Keratinocyte (primary cell): ENCODE data around the gene DENND4C. TPM values are rescaled to one million over a fixed set of nuclear protein-coding genes. Genes with fewer than 3 reads are reported as not detected.
"Not testable (repeated sequence)": the region's sequence is repeated elsewhere in the genome, so short reads cannot be mapped to it uniquely, and the experiment has no call there.

Experiments
- DNase-seq: peaks from one replicate; pipeline ENCODE4 v3.0.0-alpha.2; 2011; ENCODE audit warnings: low read depth, missing footprints, low spot score
- FAIRE-seq: peaks from 2 replicates; lab custom pipeline; 2011; peaks lifted over from hg19 to GRCh38; lab: Jason Lieb, UNC
- H2AFZ ChIP-seq: 2 replicates; pipeline ENCODE4 v1.6.0; 2012; ENCODE audit warnings: low read length, control low read depth, inconsistent platforms; ENCODE audit not compliant: control insufficient read depth
- H3K27ac ChIP-seq: 2 replicates; pipeline ENCODE4 v1.5.1; 2011; ENCODE audit warnings: low read length; ENCODE audit not compliant: control insufficient read depth, insufficient read depth
- H3K27me3 ChIP-seq: 3 replicates; pipeline ENCODE4 v1.6.0; 2011; ENCODE audit warnings: low read length; ENCODE audit not compliant: control insufficient read depth, insufficient read depth; ENCODE audit errors: extremely low read depth
- H3K36me3 ChIP-seq, 2 experiments: 2 replicates in 1 of 2; 3 replicates in 1 of 2; pipeline ENCODE4 v1.5.1; 2011; ENCODE audit warnings: low read length in 2 of 2, mild to moderate bottlenecking in 1 of 2; ENCODE audit not compliant: control insufficient read depth in 2 of 2, insufficient read depth in 2 of 2; ENCODE audit errors: extremely low read depth in 1 of 2
- H3K4me1 ChIP-seq: 3 replicates; pipeline ENCODE4 v1.5.1; 2011; ENCODE audit warnings: low read length; ENCODE audit not compliant: control insufficient read depth, insufficient read depth; ENCODE audit errors: extremely low read depth
- H3K4me2 ChIP-seq: 3 replicates; pipeline ENCODE4 v1.6.0; 2011; ENCODE audit warnings: low read depth, low read length; ENCODE audit not compliant: control insufficient read depth, insufficient read depth; ENCODE audit errors: extremely low read depth
- H3K4me3 ChIP-seq, 3 experiments: fragments of 200-600 bp in 1 of 3; sonication (generic) in 1 of 3; 2 replicates in 2 of 3; 3 replicates in 1 of 3; pipeline ENCODE4 v1.5.1; 2011 to 2016; ENCODE audit warnings: low read length in 3 of 3, mild to moderate bottlenecking in 3 of 3, control low read depth in 2 of 3, inconsistent platforms in 1 of 3, low read depth in 1 of 3, mixed read lengths in 1 of 3, mixed run types in 1 of 3, moderate library complexity in 1 of 3; ENCODE audit not compliant: control insufficient read depth in 2 of 3, insufficient read depth in 2 of 3; ENCODE audit errors: extremely low read depth in 1 of 3
- H3K79me2 ChIP-seq: 2 replicates; pipeline ENCODE4 v1.6.0; 2012; ENCODE audit warnings: low read length; ENCODE audit not compliant: control insufficient read depth, insufficient read depth
- H3K9ac ChIP-seq: 3 replicates; pipeline ENCODE4 v1.6.0; 2011; ENCODE audit warnings: low read length; ENCODE audit not compliant: control insufficient read depth, insufficient read depth; ENCODE audit errors: extremely low read depth
- H3K9me1 ChIP-seq: 3 replicates; pipeline ENCODE4 v1.6.0; 2011; ENCODE audit warnings: low read length; ENCODE audit not compliant: control insufficient read depth, insufficient read depth; ENCODE audit errors: extremely low read depth
- H3K9me3 ChIP-seq: 2 replicates; pipeline ENCODE4 v1.5.1; 2012; ENCODE audit warnings: low read depth, low read length; ENCODE audit not compliant: control insufficient read depth
- H4K20me1 ChIP-seq: 3 replicates; pipeline ENCODE4 v1.6.0; 2011; ENCODE audit warnings: low read length; ENCODE audit not compliant: control insufficient read depth, insufficient read depth; ENCODE audit errors: extremely low read depth
- CTCF ChIP-seq, 3 experiments: IDR thresholded peaks in 1 of 3; conservative IDR thresholded peaks in 1 of 3; optimal IDR thresholded peaks in 1 of 3; 2 replicates in 2 of 3; 3 replicates in 1 of 3; pipeline versions ENCODE3 to v1.5.1; 2011; ENCODE audit warnings: low read length in 3 of 3, mild to moderate bottlenecking in 3 of 3, moderate library complexity in 2 of 3, control low read depth in 1 of 3, inconsistent platforms in 1 of 3; ENCODE audit not compliant: insufficient read depth in 2 of 3; ENCODE audit errors: extremely low read depth in 1 of 3
- EZH2 ChIP-seq: IDR thresholded peaks from one replicate; pipeline ENCODE4 v1.6.1; 2012; ENCODE audit warnings: inconsistent platforms, mild to moderate bottlenecking, low read length, moderate library complexity
- dilution Hi-C: fragments of 300-500 bp; cut with MboI; formaldehyde crosslinking; loops from one replicate; pipeline ENCODE4 v1.7.0; 2020; ENCODE audit warnings: low sequenced_read_pairs; ENCODE audit not compliant: extremely low pct_ligation_motif_present
- polyA plus RNA-seq, 5 experiments: library from polyadenylated mRNA; depleted of rRNA in 3 of 5; stranded (reverse) in 3 of 5; stranded (forward) in 1 of 5; unstranded in 1 of 5; fragments of >200 nt; gene quantifications; 1 replicate in 1 of 5; 2 replicates in 3 of 5; 3 replicates in 1 of 5; pipeline versions ENCODE4 v1.2.1 to v1.2.3, GENCODE V29; 2011 to 2012; ENCODE audit warnings: missing spikeins in 2 of 5, low read depth in 1 of 5, low replicate concordance in 1 of 5

The DENND4C gene
- polyA plus RNA-seq, 1 donor (not counting 4 experiments of a cell fraction or from before 2014, with no cell fraction given) = 25.6 TPM

GRCh38 chr9:19193029-19193324, 37.5 kb upstream of the DENND4C start:
- no peak overlapping the region for H3K27ac ChIP-seq
- H4K20me1 ChIP-seq = no peaks in the 10 kb centered on the region
- no peaks in the 10 kb centered on the region for H3K27me3 ChIP-seq
- no peaks in the 10 kb centered on the region for H3K4me1 ChIP-seq
- FAIRE-seq (no peak), DNase-seq (no peak)
- no peak overlapping the region for H3K4me3 ChIP-seq
- H3K36me3 ChIP-seq = no peaks in the 10 kb centered on the region
- no peaks in the 10 kb centered on the region for H3K9me1 ChIP-seq
- no peak overlapping the region for H3K4me2 ChIP-seq
- H3K9me3 ChIP-seq = no peaks in the 10 kb centered on the region
- dilution Hi-C loops = no loop called here
- no peak for TF ChIP-seq CTCF (optimal IDR thresholded peaks at IDR 0.05 in 1 of 3, IDR thresholded peaks at IDR 0.05 in 1 of 3, conservative IDR thresholded peaks at IDR 0.05 in 1 of 3; ENCODE audit: extremely low read depth in 1 of 3, insufficient read depth in 2 of 3, low read length in 3 of 3)
- TF ChIP-seq EZH2 = no peak
- H3K9ac ChIP-seq = no peak overlapping the region
- H3K79me2 ChIP-seq = no peaks in the 10 kb centered on the region
- H2AFZ ChIP-seq = no peak overlapping the region

- H3K36me3 ChIP-seq, H3K9ac ChIP-seq, DNase-seq, H3K79me2 ChIP-seq, H3K4me1 ChIP-seq, H3K27me3 ChIP-seq, H3K9me1 ChIP-seq, H4K20me1 ChIP-seq, FAIRE-seq, H2AFZ ChIP-seq, H3K27ac ChIP-seq, H3K9me3 ChIP-seq, dilution Hi-C loops, H3K4me2 ChIP-seq, H3K4me3 ChIP-seq: not testable (repeated sequence)
Observed at GRCh38 chr9:19193358-19193973, 37.0 kb upstream of the DENND4C start.

GRCh38 chr9:19198406-19198805, 32.1 kb upstream of the DENND4C start:
- Histone ChIP-seq H4K20me1 (no peaks in the 10 kb centered on the region), H3K79me2 (no peaks in the 10 kb centered on the region), H3K27ac (no peak overlapping the region), H3K4me3 (no peak overlapping the region), H3K27me3 (no peaks in the 10 kb centered on the region), H3K9me1 (no peaks in the 10 kb centered on the region), H3K4me1 (no peaks in the 10 kb centered on the region), H2AFZ (no peak overlapping the region), H3K9ac (no peak overlapping the region), H3K4me2 (no peak overlapping the region), H3K9me3 (no peaks in the 10 kb centered on the region), H3K36me3 (no peaks in the 10 kb centered on the region)
- dilution Hi-C loops = no loop called here
- no peak for TF ChIP-seq EZH2
- no peak for TF ChIP-seq CTCF (optimal IDR thresholded peaks at IDR 0.05 in 1 of 3, IDR thresholded peaks at IDR 0.05 in 1 of 3, conservative IDR thresholded peaks at IDR 0.05 in 1 of 3; ENCODE audit: extremely low read depth in 1 of 3, insufficient read depth in 2 of 3, low read length in 3 of 3)
- DNase-seq (no peak), FAIRE-seq (no peak)
